Measurements from ENCODE around the gene COL23A1. TPM values are rescaled to one million over a fixed set of nuclear protein-coding genes. Genes with fewer than 3 reads are reported as not detected.

Gene COL23A1
- total RNA-seq, 2 experiments from 2014 or later, result 0.15 TPM; not detected in 1

- Mint-ChIP-seq H3K36me3 (no peaks in the 10 kb centered on the region), H3K9me3 (no peaks in the 10 kb centered on the region), H3K4me1 (ENCODE audit: low read depth) (no peaks in the 10 kb centered on the region), H3K27me3 (no peaks in the 10 kb centered on the region), H3K4me3 (no peak overlapping the region), H3K27ac (no peak overlapping the region)
- DNase-seq, result no peak
- POLR2A ChIA-PET, result no interaction called here
- CTCF ChIA-PET, result no interaction called here
- intact Hi-C loops (cut with micrococcal nuclease), result no loop called here
These were observed 65.9 kb downstream of the COL23A1 start for GRCh38 chr5:178524093-178524882.

- Mint-ChIP-seq H3K4me3 (no peak overlapping the region), H3K27me3 (no peaks in the 10 kb centered on the region), H3K4me1 (ENCODE audit: low read depth) (no peaks in the 10 kb centered on the region), H3K27ac (no peak overlapping the region), H3K36me3 (no peaks in the 10 kb centered on the region), H3K9me3 (no peaks in the 10 kb centered on the region)
- intact Hi-C loops (cut with micrococcal nuclease), result no loop called here
- DNase-seq, result no peak
- CTCF ChIA-PET, result no interaction called here
- POLR2A ChIA-PET, result no interaction called here
These were observed 67.8 kb downstream of the COL23A1 start for GRCh38 chr5:178522361-178522760.

GRCh38 chr5:178520851-178521250 lies 69.3 kb downstream of the COL23A1 start:
- H3K9me3 Mint-ChIP-seq, result no peaks in the 10 kb centered on the region
- ChIA-PET POLR2A (no interaction called here), CTCF (no interaction called here)
- H3K27ac Mint-ChIP-seq, result no peak overlapping the region
- H3K4me3 Mint-ChIP-seq, result no peak overlapping the region
- no peaks in the 10 kb centered on the region for H3K36me3 Mint-ChIP-seq
- no peak for DNase-seq
- intact Hi-C loops (cut with micrococcal nuclease), result no loop called here
- no peaks in the 10 kb centered on the region for H3K4me1 Mint-ChIP-seq (ENCODE audit: low read depth)
- H3K27me3 Mint-ChIP-seq, result peaks cover 5% of the 10 kb centered on the region

GRCh38 chr5:178519804-178520203 lies 70.4 kb downstream of the COL23A1 start:
- intact Hi-C loops (cut with micrococcal nuclease), result no loop called here

GRCh38 chr5:178519155-178519554 lies 71.0 kb downstream of the COL23A1 start:
- Mint-ChIP-seq H3K36me3 (no peaks in the 10 kb centered on the region), H3K27ac (no peak overlapping the region), H3K27me3 (peaks cover 6% of the 10 kb centered on the region), H3K9me3 (no peaks in the 10 kb centered on the region), H3K4me1 (ENCODE audit: low read depth) (no peaks in the 10 kb centered on the region), H3K4me3 (no peak overlapping the region)
- ChIA-PET POLR2A (no interaction called here), CTCF (no interaction called here)
- intact Hi-C loops (cut with micrococcal nuclease), result no loop called here
- no peak for DNase-seq

More at GRCh38 chr5:178519804-178520203, 70.4 kb downstream of the COL23A1 start:
- Mint-ChIP-seq H3K4me1 (ENCODE audit: low read depth) (no peaks in the 10 kb centered on the region), H3K4me3 (no peak overlapping the region), H3K27ac (no peak overlapping the region), H3K9me3 (no peaks in the 10 kb centered on the region), H3K27me3 (peaks cover 5% of the 10 kb centered on the region), H3K36me3 (no peaks in the 10 kb centered on the region)
- no peak for DNase-seq
- POLR2A ChIA-PET, result no interaction called here
- CTCF ChIA-PET, result no interaction called here

DNA sequence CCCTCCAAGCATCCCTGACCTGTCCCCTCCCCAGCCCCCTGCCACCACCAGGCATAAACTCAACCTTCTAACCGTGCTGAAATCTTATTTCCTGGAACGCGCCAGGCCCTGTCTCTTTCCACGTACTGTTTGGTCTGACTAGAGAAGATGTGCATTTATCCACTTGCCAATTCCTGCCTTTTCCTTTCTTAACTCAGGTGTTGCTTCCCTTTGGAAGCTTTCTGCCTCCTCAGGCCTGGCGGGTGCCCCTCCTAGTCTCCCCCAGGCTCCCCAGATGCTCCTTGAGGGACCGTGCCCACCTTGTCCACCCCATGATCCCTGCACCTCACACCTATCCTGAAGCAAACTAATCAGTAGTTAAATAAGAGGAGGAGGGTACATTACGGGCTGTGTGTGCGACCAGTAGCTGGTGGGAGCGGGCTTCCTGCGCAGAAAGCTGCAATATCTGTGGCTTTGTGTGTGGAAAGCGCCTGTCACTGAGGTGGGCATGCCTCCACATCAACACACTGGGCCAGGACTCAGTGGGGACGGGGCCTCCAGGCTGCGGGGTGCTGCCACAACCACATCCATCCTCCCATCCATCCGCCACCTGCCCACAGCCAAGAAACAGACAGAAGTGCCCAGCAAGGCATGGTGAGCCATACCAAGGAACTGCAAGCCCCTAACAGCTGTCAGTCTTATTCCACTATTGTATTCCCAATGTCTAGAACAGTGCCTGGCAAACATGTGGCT lies 73.5 kb downstream of the COL23A1 start:
- no peaks in the 10 kb centered on the region for H3K36me3 Mint-ChIP-seq
- no peak for DNase-seq
- H3K9me3 Mint-ChIP-seq, result no peaks in the 10 kb centered on the region
- POLR2A ChIA-PET, result no interaction called here
- intact Hi-C loops (cut with micrococcal nuclease), result no loop called here
- CTCF ChIA-PET, result no interaction called here
- H3K27ac Mint-ChIP-seq, result no peak overlapping the region
- H3K27me3 Mint-ChIP-seq, result peaks cover 15% of the 10 kb centered on the region
- H3K4me1 Mint-ChIP-seq (ENCODE audit: low read depth), result no peaks in the 10 kb centered on the region
- no peak overlapping the region for H3K4me3 Mint-ChIP-seq

- intact Hi-C loops (cut with micrococcal nuclease), result no loop called here
- H3K4me1 Mint-ChIP-seq (ENCODE audit: low read depth), result no peaks in the 10 kb centered on the region
- H3K9me3 Mint-ChIP-seq, result no peaks in the 10 kb centered on the region
- peaks cover 15% of the 10 kb centered on the region for H3K27me3 Mint-ChIP-seq
- H3K4me3 Mint-ChIP-seq, result no peak overlapping the region
- ChIA-PET POLR2A (no interaction called here), CTCF (no interaction called here)
- DNase-seq, result no peak
- H3K36me3 Mint-ChIP-seq, result no peaks in the 10 kb centered on the region
- no peak overlapping the region for H3K27ac Mint-ChIP-seq
These were observed 74.3 kb downstream of the COL23A1 start for GRCh38 chr5:178515776-178516503.

DNA sequence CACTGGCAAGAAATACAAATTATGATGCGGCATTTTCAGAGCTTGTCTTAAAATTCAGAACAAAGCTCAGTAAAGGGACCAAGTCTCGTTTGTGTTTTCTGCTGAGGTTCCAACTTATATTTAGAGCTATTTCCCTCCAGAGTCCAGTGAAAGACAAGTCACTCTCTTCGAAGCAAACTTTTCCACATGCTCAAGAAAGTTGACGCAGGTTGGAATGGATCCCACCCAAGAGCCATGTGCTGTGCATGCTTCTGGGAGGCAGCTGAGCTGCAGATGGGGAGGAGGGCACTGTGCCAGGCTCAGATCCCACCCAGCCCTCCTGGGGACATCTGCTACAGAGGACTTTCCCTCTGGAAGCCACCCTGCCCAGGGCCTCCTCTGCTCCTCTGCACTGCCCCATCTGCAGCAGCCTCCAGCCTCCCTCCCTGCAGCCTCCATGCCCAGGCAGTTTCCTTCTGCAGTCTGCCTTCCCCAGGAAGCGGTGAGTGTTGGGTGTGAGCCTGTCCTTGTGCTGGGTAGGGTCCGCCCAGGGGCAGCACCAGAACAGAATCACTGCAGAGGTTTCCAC lies 75.3 kb downstream of the COL23A1 start:
- ChIA-PET POLR2A (no interaction called here), CTCF (no interaction called here)
- intact Hi-C loops (cut with micrococcal nuclease), result no loop called here
- Mint-ChIP-seq H3K27me3 (peaks cover 15% of the 10 kb centered on the region), H3K36me3 (no peaks in the 10 kb centered on the region), H3K4me1 (ENCODE audit: low read depth) (no peaks in the 10 kb centered on the region), H3K27ac (no peak overlapping the region), H3K9me3 (no peaks in the 10 kb centered on the region), H3K4me3 (no peak overlapping the region)
- DNase-seq, result no peak

GRCh38 chr5:178511172-178511571 lies 79.0 kb downstream of the COL23A1 start:
- Mint-ChIP-seq H3K27me3 (peaks cover 13% of the 10 kb centered on the region), H3K9me3 (peaks cover 5% of the 10 kb centered on the region), H3K4me3 (no peak overlapping the region), H3K4me1 (ENCODE audit: low read depth) (no peaks in the 10 kb centered on the region), H3K27ac (no peak overlapping the region), H3K36me3 (no peaks in the 10 kb centered on the region)
- intact Hi-C loops (cut with micrococcal nuclease), result no loop called here
- no peak for DNase-seq
- CTCF ChIA-PET, result no interaction called here
- POLR2A ChIA-PET, result no interaction called here

- no peak for DNase-seq
- CTCF ChIA-PET, result interaction anchor here (0.7 kb wide), 1 partner anchor 43 kb away, joined by 3 read pairs; no protein-coding TSS in a partner anchor
- no peak overlapping the region for H3K27ac Mint-ChIP-seq
- peaks cover 10% of the 10 kb centered on the region for H3K27me3 Mint-ChIP-seq
- no peaks in the 10 kb centered on the region for H3K36me3 Mint-ChIP-seq
- no peak overlapping the region for H3K4me3 Mint-ChIP-seq
- POLR2A ChIA-PET, result no interaction called here
- intact Hi-C loops (cut with micrococcal nuclease), result no loop called here
- H3K9me3 Mint-ChIP-seq, result peaks cover 5% of the 10 kb centered on the region
- no peaks in the 10 kb centered on the region for H3K4me1 Mint-ChIP-seq (ENCODE audit: low read depth)
These were observed 80.6 kb downstream of the COL23A1 start for GRCh38 chr5:178509491-178510057.

- Mint-ChIP-seq H3K36me3 (no peaks in the 10 kb centered on the region), H3K4me3 (no peak overlapping the region), H3K4me1 (ENCODE audit: low read depth) (no peaks in the 10 kb centered on the region), H3K27ac (no peak overlapping the region), H3K27me3 (peaks cover 5% of the 10 kb centered on the region), H3K9me3 (peaks cover 5% of the 10 kb centered on the region)
- CTCF ChIA-PET, result no interaction called here
- POLR2A ChIA-PET, result no interaction called here
- no peak for DNase-seq
- intact Hi-C loops (cut with micrococcal nuclease), result no loop called here
These were observed 82.9 kb downstream of the COL23A1 start for GRCh38 chr5:178507151-178507932.
